ENCODE results near the gene MAU2. TPM values are rescaled to one million over a fixed set of nuclear protein-coding genes. Genes with fewer than 3 reads are reported as not detected.
A peak's percentile ranks its signal among the peaks of the same experiment; 100 is the strongest.

MAU2 gene
- total and polyA plus RNA-seq, 2 of the 13 experiments (the other 11 are each of a cell fraction or from before 2014, with no cell fraction given) = 16.8 to 33.8 TPM

DNA sequence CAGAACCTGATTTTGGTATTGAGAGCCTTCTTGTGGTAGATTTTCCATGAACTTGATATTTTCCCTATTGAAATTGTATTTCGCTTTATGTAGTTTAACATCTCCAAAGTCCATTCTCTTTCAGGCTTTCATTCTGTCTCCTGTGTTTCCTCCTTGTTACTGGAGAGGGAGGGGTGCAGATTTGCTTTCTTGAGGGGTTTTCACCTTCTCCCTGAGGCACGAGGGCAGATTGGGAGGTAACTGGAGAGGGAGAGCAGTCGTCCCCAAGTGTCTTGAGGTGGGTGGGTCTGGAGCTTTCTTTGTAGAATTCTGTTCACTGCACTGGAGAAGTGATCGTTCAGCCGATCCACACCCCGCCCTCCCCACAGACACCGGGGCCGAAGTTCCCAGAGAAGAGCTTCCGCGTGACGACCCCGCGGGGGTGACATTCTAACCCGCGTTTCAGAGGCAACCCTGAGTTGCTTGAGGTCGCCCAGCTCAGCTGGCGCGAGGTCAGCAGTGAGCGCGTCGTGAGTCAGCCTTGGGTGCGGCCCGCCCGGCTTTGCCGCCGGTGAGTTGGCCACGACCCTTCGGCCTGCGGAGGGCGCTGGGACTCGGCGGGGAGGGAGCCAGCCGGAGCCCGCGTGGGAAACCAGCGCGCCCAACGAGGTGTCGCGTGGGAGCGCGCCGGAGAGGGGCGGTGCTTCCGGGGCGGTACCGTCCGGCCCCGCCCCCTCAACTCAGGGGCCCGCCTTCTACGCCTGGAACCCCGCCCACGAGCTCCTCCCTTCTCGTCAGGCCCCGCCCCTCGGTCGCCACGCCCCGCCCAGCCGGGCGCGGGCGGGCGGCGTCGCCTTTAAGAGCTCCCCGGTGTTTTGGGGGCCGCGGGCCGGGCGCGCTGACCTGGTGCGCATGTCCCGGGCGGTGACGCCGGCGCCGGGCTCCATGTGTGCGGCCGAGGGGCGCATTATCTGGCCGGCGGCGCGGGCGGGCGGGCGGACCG is 84.5 kb downstream of the MAU2 start, which contains the start of gene GATAD2A (continued):
- TF ChIP-seq BCL6 (CRISPR knock-in tag; IDR thresholded peaks at IDR 0.05) = peak; percentile 50
- peak; percentile 66; the same call in 1 of the 2 replicates for TF ChIP-seq SMAD1 (CRISPR knock-in tag; IDR thresholded peaks at IDR 0.05; ENCODE audit: borderline replicate concordance, low read depth)
- peak; percentile 85 for TF ChIP-seq KMT2B (CRISPR knock-in tag; IDR thresholded peaks at IDR 0.05)
- no peak for TF ChIP-seq ZNF569 (CRISPR knock-in tag; IDR thresholded peaks at IDR 0.05; ENCODE audit: borderline replicate concordance)
- no peak for TF ChIP-seq RFX1 (IDR thresholded peaks at IDR 0.05)
- TF ChIP-seq ZNF350 (CRISPR knock-in tag; IDR thresholded peaks at IDR 0.05; ENCODE audit: borderline replicate concordance, low read depth) = peak; percentile 74; the same call in 1 of the 2 replicates
- no peak for TF ChIP-seq NR2F6 (IDR thresholded peaks at IDR 0.05)
- no peak; the same call in 1 of the 2 replicates for TF ChIP-seq NR2F6 (CRISPR knock-in tag; IDR thresholded peaks at IDR 0.05)
- peak; percentile 70; the same call in 1 of the 2 replicates for TF ChIP-seq ZNF83 (CRISPR knock-in tag; IDR thresholded peaks at IDR 0.05; ENCODE audit: borderline replicate concordance)
- peak; percentile 53; the same call in 1 of the 2 replicates for TF ChIP-seq THYN1 (CRISPR knock-in tag; IDR thresholded peaks at IDR 0.05; ENCODE audit: borderline replicate concordance, low read depth)
- TF ChIP-seq, protein P1, sequence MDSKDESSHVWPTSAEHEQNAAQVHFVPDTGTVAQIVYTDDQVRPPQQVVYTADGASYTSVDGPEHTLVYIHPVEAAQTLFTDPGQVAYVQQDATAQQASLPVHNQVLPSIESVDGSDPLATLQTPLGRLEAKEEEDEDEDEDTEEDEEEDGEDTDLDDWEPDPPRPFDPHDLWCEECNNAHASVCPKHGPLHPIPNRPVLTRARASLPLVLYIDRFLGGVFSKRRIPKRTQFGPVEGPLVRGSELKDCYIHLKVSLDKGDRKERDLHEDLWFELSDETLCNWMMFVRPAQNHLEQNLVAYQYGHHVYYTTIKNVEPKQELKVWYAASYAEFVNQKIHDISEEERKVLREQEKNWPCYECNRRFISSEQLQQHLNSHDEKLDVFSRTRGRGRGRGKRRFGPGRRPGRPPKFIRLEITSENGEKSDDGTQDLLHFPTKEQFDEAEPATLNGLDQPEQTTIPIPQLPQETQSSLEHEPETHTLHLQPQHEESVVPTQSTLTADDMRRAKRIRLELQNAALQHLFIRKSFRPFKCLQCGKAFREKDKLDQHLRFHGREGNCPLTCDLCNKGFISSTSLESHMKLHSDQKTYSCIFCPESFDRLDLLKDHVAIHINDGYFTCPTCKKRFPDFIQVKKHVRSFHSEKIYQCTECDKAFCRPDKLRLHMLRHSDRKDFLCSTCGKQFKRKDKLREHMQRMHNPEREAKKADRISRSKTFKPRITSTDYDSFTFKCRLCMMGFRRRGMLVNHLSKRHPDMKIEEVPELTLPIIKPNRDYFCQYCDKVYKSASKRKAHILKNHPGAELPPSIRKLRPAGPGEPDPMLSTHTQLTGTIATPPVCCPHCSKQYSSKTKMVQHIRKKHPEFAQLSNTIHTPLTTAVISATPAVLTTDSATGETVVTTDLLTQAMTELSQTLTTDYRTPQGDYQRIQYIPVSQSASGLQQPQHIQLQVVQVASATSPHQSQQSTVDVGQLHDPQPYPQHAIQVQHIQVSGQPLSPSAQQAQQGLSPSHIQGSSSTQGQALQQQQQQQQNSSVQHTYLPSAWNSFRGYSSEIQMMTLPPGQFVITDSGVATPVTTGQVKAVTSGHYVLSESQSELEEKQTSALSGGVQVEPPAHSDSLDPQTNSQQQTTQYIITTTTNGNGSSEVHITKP (CRISPR knock-in tag; IDR thresholded peaks at IDR 0.05; ENCODE audit: low read depth) = peak; percentile 25; the same call in 1 of the 2 replicates
- TF ChIP-seq HNF4G (IDR thresholded peaks at IDR 0.05; ENCODE audit: borderline replicate concordance, low read depth, low read length) = no peak
- TF ChIP-seq HNF4G (CRISPR knock-in tag; IDR thresholded peaks at IDR 0.05; ENCODE audit: borderline replicate concordance, low read depth) = 0 out of 2 replicates have a peak, but pooled peaks have one; percentile 41
- no peak for TF ChIP-seq FIP1L1 (IDR thresholded peaks at IDR 0.05; ENCODE audit: borderline replicate concordance, insufficient read depth, low read depth, low read length)
- TF ChIP-seq ZNF713 (CRISPR knock-in tag; IDR thresholded peaks at IDR 0.05) = 0 out of 2 replicates have a peak, but pooled peaks have one; percentile 48
- peak; percentile 82 for TF ChIP-seq THAP11 (CRISPR knock-in tag; IDR thresholded peaks at IDR 0.05)
- no peak for TF ChIP-seq MBNL3 (CRISPR knock-in tag; conservative IDR thresholded peaks at IDR 0.05)
- no peak for TF ChIP-seq PHF5A (CRISPR knock-in tag; IDR thresholded peaks at IDR 0.05; ENCODE audit: low read depth, unreplicated experiment)
- peak; percentile 66; the same call in 1 of the 2 replicates for TF ChIP-seq HBP1 (CRISPR knock-in tag; IDR thresholded peaks at IDR 0.05; ENCODE audit: low read depth)
- peak; percentile 78; the same call in 1 of the 2 replicates for TF ChIP-seq ZNF333 (CRISPR knock-in tag; IDR thresholded peaks at IDR 0.05; ENCODE audit: borderline replicate concordance)
- TF ChIP-seq ZNF674 (CRISPR knock-in tag; IDR thresholded peaks at IDR 0.05; ENCODE audit: low read depth) = peak; percentile 66; the same call in 1 of the 2 replicates
- peak; percentile 96 for TF ChIP-seq TBX2 (CRISPR knock-in tag; IDR thresholded peaks at IDR 0.05; ENCODE audit: borderline replicate concordance)
- TF ChIP-seq ZNF296 (CRISPR knock-in tag; conservative IDR thresholded peaks at IDR 0.05) = 0 out of 2 replicates have a peak, but pooled peaks have one; percentile 32
- peak; percentile 59; the same call in 1 of the 2 replicates for TF ChIP-seq SAFB2 (CRISPR knock-in tag; IDR thresholded peaks at IDR 0.05; ENCODE audit: borderline replicate concordance, low read depth)
- TF ChIP-seq ARNT2 (CRISPR knock-in tag; IDR thresholded peaks at IDR 0.05; ENCODE audit: low read depth) = peak; percentile 93

All from HepG2 (cell line).